Hematopoietic multipotent progenitor cell treated with erythropoietin and hydrocortisone succinate and interleukin-3 and kit ligand, for 17 days (in vitro differentiated cells): ENCODE data around the gene ABHD14A.

Experiments used
- DNase-seq: peaks from one replicate; pipeline ENCODE4 v3.0.0-alpha.2; 2015; ENCODE audit warnings: low spot score

ABHD14A gene

DNA sequence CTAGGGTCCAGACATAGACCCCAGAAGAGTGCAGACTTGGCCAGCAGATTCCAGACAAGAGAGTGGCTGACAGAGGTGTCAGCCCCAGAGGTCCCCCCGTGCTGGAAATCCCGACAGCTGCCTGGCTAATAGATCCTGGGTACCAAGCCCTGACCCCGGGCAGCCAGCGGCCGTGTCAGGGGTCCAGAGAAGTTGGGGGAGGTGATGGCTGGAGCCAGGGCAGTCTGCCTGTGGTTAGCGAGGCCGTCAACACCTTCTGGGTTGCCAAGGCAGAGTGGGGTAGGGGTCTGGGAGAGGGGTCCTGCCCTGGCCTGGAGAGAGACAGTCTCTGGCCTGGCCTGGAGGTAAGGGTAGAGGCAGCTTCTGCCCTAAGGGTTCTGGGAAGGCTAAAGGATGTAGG is 45.9 kb downstream of the ABHD14A start:
- no peak for DNase-seq

DNA sequence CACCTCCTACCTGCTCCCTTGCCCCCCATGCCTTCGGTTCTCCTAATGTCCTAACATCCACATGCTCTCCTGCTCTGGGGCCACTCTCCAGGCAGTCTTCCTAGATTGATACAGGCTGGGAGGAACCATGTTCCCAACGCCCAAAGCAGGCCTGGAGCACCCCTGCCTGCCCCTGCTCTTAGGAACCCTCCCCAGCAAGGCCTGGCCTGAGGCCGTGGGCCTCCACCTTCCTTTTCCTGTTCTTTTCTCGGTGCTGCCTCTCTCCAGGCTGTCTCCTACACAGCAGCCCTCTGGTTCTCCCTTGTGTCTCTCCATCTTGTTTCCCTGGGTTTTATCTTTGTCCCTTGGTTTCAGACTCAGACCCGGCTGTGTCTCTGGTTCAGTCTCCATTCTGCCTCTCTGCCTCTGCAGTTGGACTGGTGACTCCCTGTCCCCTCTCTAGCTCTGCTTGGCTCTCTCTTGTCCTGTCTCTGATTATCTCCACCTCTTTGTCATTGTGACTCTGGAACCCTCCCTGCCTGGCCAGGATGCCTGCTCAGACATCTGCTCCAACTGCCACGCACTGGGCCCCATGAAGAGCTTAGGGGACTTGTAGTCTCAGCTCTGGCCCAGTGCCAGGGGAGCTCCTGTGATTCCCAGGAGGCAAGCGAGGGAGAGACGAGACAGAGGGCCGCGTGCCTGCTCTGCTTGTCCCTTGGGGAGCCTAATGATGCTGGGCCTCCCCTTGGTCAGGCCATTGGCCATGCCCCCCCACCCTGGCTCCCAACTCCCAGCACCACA is 46.8 kb downstream of the ABHD14A start:
- DNase-seq, result no peak

GRCh38 chr3:52022323-52023100 is 47.6 kb downstream of the ABHD14A start:
- DNase-seq, result no peak

GRCh38 chr3:52023101-52023770 is 48.4 kb downstream of the ABHD14A start:
- no peak for DNase-seq

DNA sequence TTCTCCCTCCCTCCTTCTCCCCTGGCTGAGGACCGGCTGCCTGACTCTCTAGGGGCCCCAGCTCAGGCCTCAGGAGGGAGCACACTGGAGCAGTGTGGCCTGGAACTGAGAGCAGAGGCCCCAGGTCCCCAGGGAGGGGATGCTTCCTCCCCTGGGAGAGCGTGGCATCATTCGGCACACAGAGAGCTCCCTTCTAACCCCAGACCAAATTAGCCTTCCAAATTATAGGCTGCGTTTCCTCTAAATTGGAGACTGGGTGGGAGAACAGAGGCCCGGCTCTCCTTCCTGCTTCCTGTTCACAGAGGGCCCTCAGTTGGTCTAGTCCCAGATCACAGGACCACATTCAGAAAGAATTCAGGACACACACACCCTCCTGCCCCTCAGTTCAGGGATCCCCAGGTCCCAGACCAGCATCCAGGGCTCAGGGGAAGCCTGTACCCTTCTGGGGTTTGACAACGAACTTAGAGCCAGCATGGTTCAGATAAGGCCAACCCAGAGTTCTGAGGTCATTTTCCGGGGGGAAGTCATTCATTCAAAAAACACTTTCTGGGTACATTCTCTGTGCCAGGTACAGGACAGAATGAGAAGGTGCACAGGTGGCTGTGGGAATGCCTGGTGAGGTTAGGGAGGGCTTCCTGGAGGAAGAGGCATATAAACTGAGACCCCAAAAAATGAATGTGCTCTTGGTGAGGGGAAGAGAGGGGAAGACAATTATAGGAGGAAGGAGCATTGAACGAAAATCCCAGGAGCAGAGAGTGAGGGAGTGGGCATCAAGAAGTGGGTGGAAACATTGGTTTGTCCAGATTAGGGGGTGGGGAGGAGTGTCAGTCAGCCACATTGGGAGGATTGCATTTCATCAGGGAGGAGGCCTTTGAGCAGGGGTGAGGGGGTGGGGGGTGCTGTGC is 49.2 kb downstream of the ABHD14A start:
- DNase-seq, result no peak

- DNase-seq, result no peak
Measured at GRCh38 chr3:52024765-52025452, 50.0 kb downstream of the ABHD14A start.

DNA sequence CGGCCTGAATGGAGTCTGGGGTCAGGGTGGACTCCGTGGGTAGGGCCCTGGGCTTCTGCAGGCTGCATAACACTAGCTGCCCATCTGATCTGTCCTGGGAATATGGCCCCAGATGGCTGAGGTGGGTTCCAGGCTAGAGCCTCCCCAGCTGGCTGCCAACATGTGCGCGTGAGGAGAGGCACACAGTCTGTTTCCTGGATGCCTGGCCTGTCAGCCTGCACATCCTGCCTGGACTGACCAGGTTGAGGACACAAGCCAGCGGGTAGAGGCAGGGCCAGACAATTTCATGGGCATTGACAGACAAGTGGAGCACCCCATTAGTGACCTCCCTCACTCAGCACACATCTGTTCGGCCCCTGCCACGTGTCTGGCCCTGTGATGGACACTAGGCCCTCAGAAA is 50.6 kb downstream of the ABHD14A start:
- DNase-seq, result no peak

GRCh38 chr3:52026041-52026440 is 51.2 kb downstream of the ABHD14A start:
- DNase-seq, result no peak

GRCh38 chr3:52028572-52028971 is 53.7 kb downstream of the ABHD14A start:
- DNase-seq, result no peak

- no peak for DNase-seq
Measured at GRCh38 chr3:52029053-52029452, 54.2 kb downstream of the ABHD14A start.

- DNase-seq, result no peak
Measured at GRCh38 chr3:52029535-52029934, 54.7 kb downstream of the ABHD14A start.
